Peyer's patch (tissue), 4 donors: ENCODE results near the gene SAPCD2. TPM values are rescaled to one million over a fixed set of nuclear protein-coding genes. Genes with fewer than 3 reads are reported as not detected.

Experiments
- DNase-seq, 3 donors: peaks; one replicate each; pipeline ENCODE4 v3.0.0-alpha.2; 2017 to 2019
- H3K27ac ChIP-seq, 4 donors: fragments of 200-600 bp; sonication (generic); one replicate each; pipeline ENCODE4 v1.5.1; 2016 to 2019
- H3K27me3 ChIP-seq, 2 donors: fragments of 200-600 bp; sonication (generic); one replicate each; pipeline ENCODE4 v1.5.1; 2019
- H3K36me3 ChIP-seq, 3 donors: fragments of 200-600 bp; sonication (generic); one replicate each; pipeline ENCODE4 v1.5.1; 2016 to 2019
- H3K4me1 ChIP-seq, 4 donors: fragments of 200-600 bp; sonication (generic); one replicate each; pipeline ENCODE4 v1.5.1; 2016 to 2019
- H3K4me3 ChIP-seq, 4 donors: fragments of 200-600 bp; sonication (generic); 1 replicate in 3 of 4; 2 replicates in 1 of 4; pipeline ENCODE4 v1.5.1; 2016 to 2019; ENCODE audit warnings: mild to moderate bottlenecking in 1 of 4
- H3K9me3 ChIP-seq, 4 donors: fragments of 200-600 bp; sonication (generic); one replicate each; pipeline ENCODE4 v1.5.1; 2016 to 2019; ENCODE audit warnings: mild to moderate bottlenecking in 1 of 4
- CTCF ChIP-seq, 6 experiments: fragments of 450-650 bp in 4 of 6; fragments of 200-600 bp in 2 of 6; sonication (generic) in 1 of 6; IDR thresholded peaks; one replicate each; pipeline ENCODE4 v1.5.1; 2017 to 2019; ENCODE audit warnings: antibody characterized with exemption in 6 of 6, mild to moderate bottlenecking in 3 of 6, moderate library complexity in 1 of 6
- POLR2A ChIP-seq, 2 donors: fragments of 450-650 bp; IDR thresholded peaks; one replicate each; pipeline ENCODE4 v1.5.1; 2017; ENCODE audit warnings: antibody characterized with exemption in 2 of 2, mild to moderate bottlenecking in 2 of 2, moderate library complexity in 2 of 2
- total RNA-seq, 4 donors: library from RNA; depleted of rRNA; stranded (reverse); fragments of >200 nt; gene quantifications; one replicate each; pipeline ENCODE4 v1.1.0, GENCODE V29; 2016

Gene SAPCD2
- total RNA-seq, 4 donors from 2014 or later = 5.6 to 12.4 (median 7.9) TPM

GRCh38 chr9:137042751-137043727 is 27.3 kb downstream of the SAPCD2 start:
- no peak for TF ChIP-seq POLR2A (IDR thresholded peaks at IDR 0.05)
- no peak for TF ChIP-seq CTCF (IDR thresholded peaks at IDR 0.05)
- peak overlapping the region in 1 of 4 donors; percentile 2 for H3K4me3 ChIP-seq
- no peak for DNase-seq
- H3K27me3 ChIP-seq = peaks cover 0 to 10% of the 10 kb centered on the region in 2 donors
- H3K27ac ChIP-seq = peak overlapping the region in 3 of 4 donors; percentile 22 to 62 (median 50)
- peaks cover 0 to 13% (median 0%) of the 10 kb centered on the region in 3 donors for H3K36me3 ChIP-seq
- no peaks in the 10 kb centered on the region for H3K9me3 ChIP-seq
- peaks cover 5 to 34% (median 10%) of the 10 kb centered on the region in 4 donors for H3K4me1 ChIP-seq

- TF ChIP-seq CTCF (IDR thresholded peaks at IDR 0.05) (no peak), POLR2A (IDR thresholded peaks at IDR 0.05) (no peak)
- Histone ChIP-seq H3K27ac (no peak overlapping the region), H3K4me3 (no peak overlapping the region), H3K36me3 (peaks cover 0 to 13% (median 0%) of the 10 kb centered on the region in 3 donors), H3K9me3 (no peaks in the 10 kb centered on the region), H3K4me1 (peaks cover 2 to 28% (median 7%) of the 10 kb centered on the region in 4 donors), H3K27me3 (peaks cover 0 to 4% of the 10 kb centered on the region in 2 donors)
- no peak for DNase-seq
Measured at GRCh38 chr9:137041124-137041523, 29.2 kb downstream of the SAPCD2 start.

DNA sequence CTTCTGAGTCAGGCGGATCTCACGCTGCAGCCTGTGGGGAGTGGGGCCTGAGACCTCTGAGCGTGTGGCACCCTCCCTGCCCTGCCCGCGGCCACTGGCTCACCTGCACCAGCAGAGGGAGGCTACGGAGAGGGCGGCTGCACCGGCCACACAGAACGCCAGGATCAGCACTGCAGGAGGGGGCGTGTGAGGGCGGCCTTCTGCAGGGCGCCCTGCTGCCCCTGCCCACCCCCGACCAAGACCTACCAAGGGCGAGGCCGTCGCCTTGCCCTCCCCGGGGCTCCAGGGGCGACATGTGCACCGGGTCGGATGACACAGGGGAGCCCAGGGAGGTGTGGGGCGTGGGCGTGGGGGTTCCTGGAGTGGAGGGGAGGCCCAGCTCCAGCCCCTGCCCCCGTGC is 29.8 kb downstream of the SAPCD2 start:
- Histone ChIP-seq H3K36me3 (peaks cover 0 to 13% (median 0%) of the 10 kb centered on the region in 3 donors), H3K27me3 (peaks cover 0 to 4% of the 10 kb centered on the region in 2 donors), H3K4me3 (no peak overlapping the region), H3K9me3 (no peaks in the 10 kb centered on the region), H3K4me1 (peaks cover 0 to 26% (median 2%) of the 10 kb centered on the region in 4 donors), H3K27ac (no peak overlapping the region)
- TF ChIP-seq POLR2A (IDR thresholded peaks at IDR 0.05) = no peak
- no peak for TF ChIP-seq CTCF (IDR thresholded peaks at IDR 0.05)
- DNase-seq = no peak

- H3K27me3 ChIP-seq = peaks cover 0 to 3% of the 10 kb centered on the region in 2 donors
- DNase-seq = no peak
- peaks cover 0 to 13% (median 0%) of the 10 kb centered on the region in 3 donors for H3K36me3 ChIP-seq
- H3K4me3 ChIP-seq = no peak overlapping the region
- no peak overlapping the region for H3K27ac ChIP-seq
- no peak for TF ChIP-seq CTCF (IDR thresholded peaks at IDR 0.05)
- no peak for TF ChIP-seq POLR2A (IDR thresholded peaks at IDR 0.05)
- H3K4me1 ChIP-seq = peaks cover 0 to 27% (median 5%) of the 10 kb centered on the region in 4 donors
- no peaks in the 10 kb centered on the region for H3K9me3 ChIP-seq
Measured at GRCh38 chr9:137039611-137040366, 30.6 kb downstream of the SAPCD2 start.

- peaks cover 0 to 13% (median 0%) of the 10 kb centered on the region in 3 donors for H3K36me3 ChIP-seq
- no peaks in the 10 kb centered on the region for H3K9me3 ChIP-seq
- H3K4me3 ChIP-seq = no peak overlapping the region
- peaks cover 0 to 24% (median 11%) of the 10 kb centered on the region in 4 donors for H3K4me1 ChIP-seq
- H3K27ac ChIP-seq = no peak overlapping the region
- H3K27me3 ChIP-seq = no peaks in the 10 kb centered on the region
- TF ChIP-seq POLR2A (IDR thresholded peaks at IDR 0.05) (no peak), CTCF (IDR thresholded peaks at IDR 0.05) (no peak)
- no peak for DNase-seq
Measured at GRCh38 chr9:137038916-137039315, 31.4 kb downstream of the SAPCD2 start.
